GM18867 (cell line): Measurements from ENCODE around the gene RASA4.
A peak's percentile ranks its signal among the peaks of the same experiment; 100 is the strongest.
"Not testable (repeated sequence)": the region's sequence is repeated elsewhere in the genome, so short reads cannot be mapped to it uniquely, and the experiment has no call there.

ENCODE experiments used
- ATAC-seq: cut with Tn5 transposase; IDR thresholded peaks from one replicate; pipeline ENCODE4 v1.9.1; 2021; ENCODE audit warnings: mild to moderate bottlenecking, moderate library complexity; ENCODE audit not compliant: unreplicated experiment

The RASA4 gene

DNA sequence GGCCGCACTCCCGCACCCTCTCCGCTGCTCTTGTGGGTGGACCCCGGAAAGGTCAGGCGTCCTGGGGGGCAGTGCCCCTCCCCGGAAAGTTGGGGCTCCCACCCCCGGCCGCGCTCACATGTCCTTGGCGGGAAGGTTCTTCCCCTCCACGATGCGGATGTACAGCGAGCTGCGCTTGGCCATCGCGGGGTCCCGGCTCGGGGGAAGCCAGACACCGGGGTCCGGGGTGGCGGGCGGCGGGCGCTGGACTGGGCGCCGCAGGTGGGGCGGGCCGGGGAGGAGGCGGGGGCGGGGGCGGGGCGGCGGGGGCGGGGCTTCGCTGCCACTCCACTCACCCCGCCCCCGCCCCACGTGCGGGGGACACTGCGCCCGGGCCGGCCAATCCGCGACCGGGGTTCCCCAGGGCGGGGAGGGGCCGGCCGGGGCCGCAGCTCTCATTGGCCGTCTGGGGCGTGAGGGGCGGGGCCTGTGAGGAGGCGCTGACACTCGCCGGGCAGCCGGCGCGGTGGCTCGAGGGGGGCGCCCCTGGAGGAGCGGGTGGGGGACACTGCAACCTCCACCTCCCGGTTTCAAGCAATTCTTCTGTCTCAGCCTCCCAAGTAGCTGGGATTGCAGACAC is at the start of gene RASA4:
TSS of gene RASA4 (minus strand) at position 250 of the 619 bp plus-strand sequence. CDS start at position 183, 67 bp downstream.
- ATAC-seq = peak; percentile 77

DNA sequence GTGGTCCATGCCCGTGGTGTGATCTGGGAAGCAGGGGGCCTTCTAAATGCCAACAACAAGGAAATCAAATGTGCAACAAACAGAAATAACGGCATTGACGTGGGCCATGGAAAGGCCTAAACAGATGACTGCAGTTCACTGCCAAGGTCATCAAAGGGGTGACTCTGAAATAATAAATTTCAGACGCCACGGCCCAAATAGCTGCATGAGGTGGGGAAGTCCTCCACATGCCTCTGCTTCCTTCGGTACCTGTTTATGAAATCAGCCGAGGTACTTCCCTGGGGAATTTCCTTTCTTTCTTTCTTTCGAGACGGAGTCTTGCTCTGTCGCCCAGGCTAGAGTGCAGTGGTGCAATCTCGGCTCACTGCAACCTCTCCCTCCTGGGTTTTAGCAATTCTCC is 48.2 kb upstream of the RASA4 start:
- not testable (repeated sequence) for ATAC-seq

DNA sequence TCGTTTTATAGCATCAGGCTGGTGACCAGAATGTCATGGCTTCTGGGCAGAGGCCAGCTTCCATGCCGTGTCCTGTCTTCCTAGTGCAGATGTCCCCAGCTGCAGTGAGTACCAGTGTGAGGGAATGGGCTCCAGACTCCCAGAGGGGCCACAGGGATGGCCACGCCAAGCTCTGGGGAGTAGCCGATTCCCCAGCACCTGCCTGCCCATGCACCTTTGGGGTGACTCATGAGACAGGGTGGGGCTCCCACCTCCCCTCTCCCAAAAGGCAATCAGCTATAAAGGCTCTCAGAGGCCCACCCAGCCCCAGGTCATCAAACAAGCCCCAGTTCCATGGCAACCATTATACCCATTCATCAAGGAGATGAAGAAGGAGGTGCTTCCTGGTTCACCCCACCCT is 33.4 kb upstream of the RASA4 start, which contains the start of gene SPDYE2B:
TSS of gene SPDYE2B (plus strand) at position 396 of the 400 bp plus-strand sequence. CDS start 2,030 bp downstream, outside the sequence.
- not testable (repeated sequence) for ATAC-seq

DNA sequence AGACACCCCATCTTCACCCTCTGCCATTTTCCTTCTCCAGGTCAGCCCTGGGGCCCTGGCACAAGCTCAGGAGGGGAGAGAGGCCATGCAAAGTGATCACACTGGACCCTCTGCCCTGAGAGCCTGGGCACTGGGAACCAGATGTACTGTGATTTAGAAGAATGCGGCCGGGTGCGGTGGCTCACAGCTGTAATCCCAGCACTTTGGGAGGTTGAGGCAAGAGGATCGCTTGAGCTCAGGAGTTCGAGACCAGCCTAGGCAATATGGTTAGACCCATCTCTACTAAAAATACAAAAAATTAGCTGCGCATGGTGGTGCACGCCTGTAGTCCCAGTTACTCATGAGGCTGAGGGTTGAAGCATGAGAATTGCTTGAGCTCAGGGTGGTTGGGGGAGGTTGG is 31.3 kb upstream of the RASA4 start:
- ATAC-seq = not testable (repeated sequence)

DNA sequence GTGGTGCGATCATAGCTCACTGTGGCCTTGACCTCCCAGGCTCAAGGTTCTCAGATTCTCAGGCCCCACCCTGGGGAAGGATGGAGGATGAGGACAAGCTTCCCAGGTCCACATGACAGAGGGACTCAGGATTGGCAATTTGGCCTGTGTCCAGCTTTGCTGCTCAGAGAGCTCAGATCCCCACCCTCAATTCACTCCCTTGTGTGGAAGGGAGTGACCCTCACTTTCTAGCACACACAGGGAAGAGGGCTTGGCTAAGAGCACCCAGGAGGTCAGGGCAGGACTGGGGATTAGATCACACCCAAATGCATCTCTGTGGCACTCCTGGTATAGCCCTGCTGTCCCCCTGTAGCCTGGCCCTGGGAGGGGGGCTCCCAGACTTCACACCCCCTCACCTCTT is 26.8 kb upstream of the RASA4 start:
- ATAC-seq = not testable (repeated sequence)

DNA sequence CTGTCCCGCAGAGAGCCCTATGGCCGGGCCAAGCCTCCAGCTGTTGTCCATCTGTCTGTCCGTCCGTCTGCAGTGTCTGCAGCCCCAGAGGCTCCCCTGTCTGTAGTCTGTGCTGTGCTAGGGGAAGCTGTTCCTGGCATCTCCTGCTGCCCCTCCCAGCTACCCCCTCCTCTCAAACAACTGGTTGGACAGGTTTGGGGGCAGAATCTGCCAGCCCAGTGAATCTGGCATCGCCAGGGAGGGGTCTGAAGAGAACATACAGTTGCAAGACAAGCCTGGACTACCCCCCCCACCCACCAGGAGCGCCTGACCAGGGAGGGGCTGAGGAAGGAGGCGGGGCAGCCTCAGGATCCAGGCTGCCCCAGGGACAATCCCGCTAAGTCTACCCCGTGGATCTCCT is 26.1 kb upstream of the RASA4 start, which contains the start of gene UPK3BL1:
TSS of gene UPK3BL1 (minus strand) at position 101 of the 400 bp plus-strand sequence. CDS start at position 51, 50 bp downstream.
- not testable (repeated sequence) for ATAC-seq

DNA sequence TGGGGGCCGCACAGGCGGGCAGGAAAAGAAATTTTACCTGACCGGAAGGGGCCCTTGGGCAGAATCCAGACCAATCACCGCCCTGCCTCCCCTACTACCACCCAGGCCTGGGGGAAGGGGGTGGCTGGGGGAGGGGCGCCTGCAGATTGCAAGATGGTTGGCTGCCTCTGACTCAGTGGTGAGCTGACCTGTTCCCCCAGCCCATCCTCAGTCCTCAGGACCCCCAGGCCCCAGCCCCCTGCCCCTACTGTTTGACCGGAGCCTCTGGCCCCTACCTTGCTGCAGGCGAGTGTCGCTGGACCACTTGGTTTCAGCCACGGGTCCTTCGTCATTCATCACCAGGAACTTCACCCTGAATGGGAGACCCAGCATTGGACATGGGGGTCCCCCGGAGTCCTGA is 22.3 kb upstream of the RASA4 start:
- not testable (repeated sequence) for ATAC-seq

DNA sequence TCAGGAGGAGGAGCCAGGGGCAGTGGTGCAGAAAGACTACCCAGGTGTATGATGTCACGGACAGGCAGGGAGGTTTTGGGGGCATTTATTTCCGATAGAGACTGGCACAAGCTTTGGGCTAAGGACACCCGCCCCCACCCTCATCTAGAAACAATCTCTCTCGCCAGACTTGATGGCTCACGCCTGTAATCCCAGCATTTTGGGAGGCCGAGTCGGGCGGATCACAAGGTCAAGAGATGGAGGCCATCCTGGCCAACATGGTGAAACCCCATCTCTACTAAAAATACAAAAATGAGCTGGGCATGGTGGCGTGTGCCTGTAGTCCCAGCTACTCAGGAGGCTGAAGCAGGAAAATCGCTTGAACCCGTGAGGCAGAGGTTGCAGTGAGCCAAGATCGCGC is 20.4 kb upstream of the RASA4 start:
- not testable (repeated sequence) for ATAC-seq

DNA sequence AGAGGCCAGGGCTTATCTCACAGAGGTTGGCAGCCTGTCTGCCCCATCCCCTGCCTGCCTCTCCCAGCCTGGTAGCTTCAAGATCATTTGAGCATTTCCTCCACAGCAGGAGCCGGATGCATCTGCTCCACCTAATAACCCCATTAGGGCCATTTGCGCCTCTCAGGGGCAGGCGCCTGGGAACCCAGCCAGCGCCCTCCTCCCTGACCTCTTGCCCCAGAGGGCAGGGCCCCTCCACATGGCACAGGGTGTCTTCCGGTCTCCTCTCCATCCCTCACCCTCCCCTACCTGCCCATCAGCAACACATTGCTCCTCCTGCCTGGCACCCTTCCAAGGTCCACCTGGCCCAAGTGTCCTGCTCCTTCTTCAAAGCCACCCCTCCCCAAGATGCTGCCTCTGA is 18.8 kb upstream of the RASA4 start:
- ATAC-seq = not testable (repeated sequence)

DNA sequence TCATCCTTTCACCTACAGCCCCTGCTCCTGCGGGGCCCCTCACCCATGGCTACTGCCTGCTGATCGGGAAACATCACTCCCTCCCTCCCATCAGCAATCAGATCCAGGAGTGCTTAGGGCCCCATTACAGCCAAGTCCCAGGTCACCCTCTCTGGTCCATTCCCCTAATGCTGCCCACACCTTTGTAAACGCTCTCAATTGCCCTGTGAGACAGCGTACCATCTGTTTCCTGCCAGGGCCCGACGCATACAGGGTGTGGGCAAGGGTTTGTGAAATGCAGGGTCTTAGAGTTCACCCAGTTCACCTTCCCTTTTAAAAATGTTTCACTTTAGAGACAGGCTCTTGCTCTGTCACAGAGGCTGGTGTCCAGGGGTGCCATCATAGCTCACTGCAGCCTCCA is 17.7 kb upstream of the RASA4 start:
- ATAC-seq = not testable (repeated sequence)

DNA sequence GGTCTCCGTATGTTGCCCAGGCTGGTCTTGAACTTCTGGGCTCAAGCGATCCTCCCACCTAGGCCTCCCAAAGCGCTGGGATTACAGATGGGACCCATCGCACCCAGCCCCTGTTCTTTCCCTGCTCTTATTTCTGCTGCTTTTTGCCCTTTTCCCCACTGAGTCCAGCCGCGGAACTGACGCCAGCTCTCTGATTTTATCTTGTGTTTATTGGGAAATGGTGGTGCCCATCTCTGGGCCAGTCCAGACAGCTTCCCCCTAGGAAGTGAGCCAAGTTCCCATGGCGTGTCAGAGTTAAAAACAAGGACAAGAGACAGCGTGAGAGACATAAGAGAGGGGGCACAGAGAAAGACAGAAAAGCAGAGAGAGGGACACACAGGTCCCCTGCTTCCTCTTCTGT is 14.1 kb upstream of the RASA4 start:
- ATAC-seq = not testable (repeated sequence)

DNA sequence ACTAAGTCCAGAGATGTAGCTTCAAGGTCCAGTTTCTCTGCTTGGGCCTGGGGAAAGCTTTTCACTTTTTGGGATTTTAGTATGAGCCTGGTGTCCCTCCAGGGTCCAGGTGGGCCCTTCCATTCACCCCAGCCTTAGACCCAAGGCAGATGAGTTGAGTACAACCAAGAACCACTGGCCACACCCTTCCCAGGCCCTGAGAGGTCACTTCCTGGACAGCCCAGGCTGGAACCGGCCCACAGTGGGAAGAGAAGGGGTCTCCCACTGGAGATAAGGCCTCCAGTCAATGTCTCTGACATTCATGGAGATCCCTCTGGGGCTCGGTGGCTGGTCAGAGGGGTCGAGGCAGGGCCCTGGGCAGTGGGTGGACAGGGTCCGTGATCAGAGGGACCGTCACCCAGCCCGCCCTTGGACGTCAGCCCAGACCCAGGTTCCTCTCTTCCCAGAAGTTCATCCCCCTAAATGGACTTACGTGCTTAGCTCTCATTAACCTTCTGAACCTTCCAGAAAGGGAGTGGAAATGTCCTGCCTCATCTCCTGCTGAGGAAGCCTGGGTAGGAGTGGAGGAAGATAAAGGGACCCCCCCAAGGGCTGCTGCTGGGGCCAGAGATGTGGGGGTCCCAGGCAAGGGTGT is 10.8 kb upstream of the RASA4 start:
- not testable (repeated sequence) for ATAC-seq

DNA sequence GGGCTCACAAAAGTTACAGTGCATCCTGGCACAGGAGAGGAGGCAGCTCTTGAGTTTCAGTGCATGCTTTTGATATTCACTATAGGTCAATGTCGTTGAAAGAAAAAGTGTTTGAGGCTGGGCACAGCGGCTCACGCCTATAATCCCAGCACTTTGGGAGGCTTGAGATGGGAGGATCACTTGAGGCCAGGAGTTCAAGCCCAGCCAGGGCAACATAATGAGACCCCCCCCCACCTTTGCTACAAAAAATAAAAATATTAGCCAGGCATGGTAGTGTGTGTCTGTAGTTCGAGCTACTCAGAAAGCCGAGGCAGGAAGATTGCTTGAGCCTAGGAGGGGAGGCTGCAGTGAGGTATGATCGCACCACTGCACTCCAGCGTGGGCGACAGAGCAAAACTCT is 1.6 kb upstream of the RASA4 start:
- ATAC-seq = not testable (repeated sequence)

DNA sequence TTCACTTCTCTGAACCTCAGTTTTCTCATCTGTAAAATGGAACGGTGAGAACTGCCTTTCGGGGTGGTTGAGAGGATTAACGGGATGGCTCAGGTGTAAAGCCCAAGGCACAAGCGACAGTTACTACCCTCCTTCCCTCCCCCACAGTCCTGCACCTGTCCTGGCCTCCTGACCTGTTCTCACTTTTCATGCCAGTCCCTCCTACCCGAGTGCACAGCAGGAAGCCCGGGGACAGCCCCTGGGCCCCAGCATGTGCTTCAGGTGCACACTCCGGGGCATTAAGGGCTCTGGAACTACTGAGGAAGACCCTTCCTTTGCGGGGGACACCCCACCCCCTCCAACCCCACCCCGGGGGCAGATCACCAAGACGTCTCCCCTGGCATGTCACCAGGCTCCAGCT is 626 bp downstream of the RASA4 start:
- not testable (repeated sequence) for ATAC-seq

DNA sequence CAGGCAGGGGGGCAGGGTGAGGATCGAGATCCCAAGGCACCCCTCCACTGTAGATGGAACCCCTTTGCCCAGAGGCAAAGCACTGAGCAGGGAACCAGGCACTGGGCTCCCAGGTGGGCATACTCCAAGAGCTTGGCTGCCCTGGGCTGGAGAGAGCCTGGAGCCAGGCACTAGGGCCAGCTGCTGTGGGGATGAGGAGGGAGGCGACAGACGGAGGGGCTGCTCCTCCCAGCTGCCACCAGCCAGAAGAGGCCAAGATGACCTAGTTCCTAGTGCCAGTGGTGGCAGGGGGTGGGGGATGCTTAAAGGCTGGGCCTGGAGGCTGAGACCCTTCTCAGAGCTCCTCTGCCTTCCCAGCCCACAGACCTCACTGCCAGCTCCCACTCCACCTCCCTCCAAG is 1.7 kb downstream of the RASA4 start:
- ATAC-seq = not testable (repeated sequence)

DNA sequence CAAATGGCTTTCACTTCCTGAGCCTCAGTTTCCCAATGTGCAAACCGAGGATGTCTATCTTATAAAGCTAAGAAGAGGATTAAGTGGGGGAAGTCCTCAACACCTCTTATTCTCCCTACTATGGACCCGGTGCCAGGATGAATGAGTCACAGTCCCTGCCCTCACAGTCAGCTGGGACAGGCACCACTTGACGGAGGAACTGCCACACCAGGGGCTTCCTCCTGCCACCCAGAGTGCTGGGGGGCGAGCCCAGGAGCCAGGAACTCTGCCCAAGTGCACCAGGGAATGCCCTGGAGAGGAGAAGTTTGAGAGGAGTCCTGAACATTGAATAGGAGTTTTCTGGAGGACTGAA is 2.2 kb downstream of the RASA4 start:
- peak; percentile 13 for ATAC-seq

DNA sequence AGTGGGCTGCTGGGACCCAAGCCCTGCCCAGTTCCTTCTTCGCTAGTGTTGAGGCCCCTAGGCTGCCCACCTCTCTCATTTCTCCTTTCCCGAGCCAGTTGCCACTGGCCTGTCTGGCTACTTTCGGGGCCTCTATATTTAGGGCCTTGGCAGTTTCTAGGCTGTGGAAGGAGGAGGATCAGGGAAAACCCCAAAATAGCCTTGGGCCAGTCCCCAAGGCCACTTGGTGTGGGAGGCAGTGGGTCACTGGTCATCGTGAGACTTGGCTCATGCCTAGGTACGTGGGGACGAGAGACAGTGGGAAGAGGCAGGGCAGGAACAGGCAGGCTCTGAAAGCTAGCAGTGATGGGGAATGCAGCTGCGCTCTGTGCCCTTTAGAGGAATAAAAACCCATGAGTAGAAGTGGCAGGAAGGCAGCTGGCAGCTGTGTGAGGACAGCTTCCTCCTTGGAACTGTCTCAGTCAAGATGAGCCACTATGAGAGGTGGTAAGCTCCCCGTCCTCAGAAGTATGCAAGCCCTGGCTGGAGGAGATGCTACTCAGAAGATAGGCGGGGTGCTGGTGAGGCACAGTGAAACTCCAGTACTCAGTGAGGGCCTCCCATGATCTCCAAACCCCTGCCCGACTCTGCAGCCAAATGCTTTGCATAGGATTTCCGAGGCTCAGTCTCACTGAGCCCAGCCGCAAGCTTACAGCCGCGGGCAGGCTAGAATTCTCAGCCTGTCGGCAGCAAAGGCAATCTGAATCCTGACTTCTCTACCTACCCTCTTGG is 2.8 kb downstream of the RASA4 start:
- peak; percentile 72 for ATAC-seq

DNA sequence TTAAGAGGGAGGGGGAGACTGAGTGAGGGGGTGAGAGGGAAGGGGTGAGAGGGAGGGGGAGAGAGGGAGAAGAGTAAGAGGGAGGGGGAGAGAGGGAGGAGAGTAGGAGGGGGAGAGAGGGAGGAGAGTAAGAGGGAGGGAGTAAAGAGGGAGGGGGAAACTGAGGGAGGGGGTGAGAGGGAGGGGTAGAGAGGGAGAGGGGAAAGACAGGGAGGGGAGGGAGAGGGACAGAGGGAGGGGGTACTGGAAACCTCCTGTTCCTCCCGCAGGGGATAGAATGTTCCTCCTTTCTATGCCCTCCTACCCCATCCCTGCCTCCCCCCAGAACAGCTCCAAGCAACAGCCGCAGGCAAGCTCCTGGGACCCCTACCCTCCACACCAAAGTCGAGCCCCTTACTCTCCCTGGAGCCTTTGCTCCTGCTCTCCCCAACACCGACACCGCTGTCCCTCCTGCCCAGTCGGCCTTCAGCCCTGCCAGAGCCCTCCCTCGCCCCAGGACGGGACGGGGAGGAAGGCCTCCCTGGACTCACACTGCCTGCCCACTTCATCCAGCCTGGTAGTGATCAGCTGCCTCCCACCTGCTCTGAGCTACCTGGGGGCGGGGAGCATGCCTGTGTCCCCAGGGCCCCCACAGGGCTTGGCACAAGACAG is 4.8 kb downstream of the RASA4 start:
- not testable (repeated sequence) for ATAC-seq

DNA sequence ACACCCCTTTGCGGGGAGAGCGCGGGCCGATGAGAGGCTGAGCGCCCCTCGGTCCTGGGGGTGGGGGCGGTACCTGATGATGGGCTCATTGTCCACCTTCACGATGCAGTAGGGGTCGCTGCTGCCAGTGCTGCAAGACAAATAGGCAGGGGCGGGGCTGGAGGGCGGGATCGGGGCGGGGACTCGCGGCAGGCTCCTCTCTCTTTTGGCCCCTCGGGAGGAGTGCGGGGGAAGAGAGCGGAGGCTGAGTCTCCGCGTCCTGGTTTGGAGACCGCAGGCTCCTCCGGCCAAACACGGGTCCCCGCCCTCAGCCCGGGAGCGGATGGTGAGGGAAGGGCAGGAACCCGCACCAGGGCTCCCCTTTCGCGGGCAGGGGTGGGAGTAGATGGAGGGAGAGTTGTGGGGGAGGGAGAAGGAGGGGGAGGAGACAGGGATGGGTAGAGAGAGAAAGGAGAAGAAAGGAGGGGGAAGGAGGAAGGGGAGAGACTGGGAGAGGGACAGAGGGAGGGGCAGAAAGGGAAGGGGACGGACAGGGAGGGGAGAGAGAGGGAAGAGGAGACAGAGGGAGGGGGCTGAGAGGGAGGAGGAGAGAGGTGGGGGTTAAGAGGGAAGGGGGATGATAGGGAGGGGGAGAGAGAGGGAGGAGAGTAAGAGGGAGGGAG is 5.4 kb downstream of the RASA4 start:
- peak; percentile 34 for ATAC-seq

DNA sequence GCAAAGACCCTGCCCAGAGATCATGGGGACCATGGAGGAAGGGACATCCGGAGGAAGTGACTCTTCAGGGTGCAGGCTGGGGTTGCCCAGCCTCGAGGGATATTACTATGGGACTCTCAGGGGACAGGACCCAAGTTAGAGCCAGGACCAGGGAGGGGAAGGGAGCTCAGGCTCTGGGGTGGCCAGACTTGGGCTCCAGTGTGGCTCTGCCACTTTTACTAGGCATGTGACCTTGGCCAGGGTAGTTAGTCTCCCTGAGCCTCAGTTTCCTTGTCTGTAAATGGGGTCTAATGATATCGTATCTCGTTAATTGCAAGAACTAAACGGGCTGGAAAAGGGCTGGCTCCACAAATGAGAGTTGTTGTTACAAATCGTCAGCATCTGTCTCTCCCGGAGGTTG is 6.1 kb downstream of the RASA4 start:
- not testable (repeated sequence) for ATAC-seq

DNA sequence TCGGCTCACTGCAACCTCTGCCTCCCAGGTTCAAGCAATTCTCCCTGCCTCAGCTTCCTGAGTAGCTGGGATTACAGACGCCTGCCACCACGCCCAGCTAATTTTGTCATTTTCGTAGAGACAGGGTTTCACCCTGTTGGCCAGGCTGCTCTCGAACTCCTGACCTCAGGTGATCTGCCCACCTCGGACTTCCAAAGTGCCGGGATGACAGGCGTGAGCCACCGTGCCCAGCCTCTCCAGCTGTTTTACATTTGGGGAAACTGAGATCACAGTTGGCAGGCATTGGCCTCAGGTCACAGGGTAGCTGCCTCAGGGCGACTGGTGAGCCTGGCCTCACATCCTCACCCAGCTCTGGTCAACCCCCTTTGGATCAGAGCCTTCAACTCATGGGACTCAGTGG is 6.8 kb downstream of the RASA4 start:
- ATAC-seq = not testable (repeated sequence)
